Stomach smooth muscle (tissue), 2 donors: Measurements from ENCODE around the gene CNTNAP2.

ENCODE experiments used
- H3K27ac ChIP-seq: one replicate; pipeline ENCODE4 v1.7.0; 2013; ENCODE audit warnings: mild to moderate bottlenecking, low read length, inconsistent platforms
- H3K27me3 ChIP-seq, 2 donors: one replicate each; pipeline ENCODE4 v1.7.0; 2013; ENCODE audit warnings: low read length in 2 of 2; ENCODE audit not compliant: insufficient read depth in 2 of 2, control insufficient read depth in 1 of 2
- H3K36me3 ChIP-seq, 2 donors: one replicate each; pipeline ENCODE4 v1.7.0; 2013; ENCODE audit warnings: low read length in 2 of 2; ENCODE audit not compliant: control insufficient read depth in 2 of 2, insufficient read depth in 2 of 2
- H3K4me1 ChIP-seq: one replicate; pipeline ENCODE4 v1.7.0; 2013; ENCODE audit warnings: low read length; ENCODE audit not compliant: control insufficient read depth, insufficient read depth
- H3K4me3 ChIP-seq, 2 donors: one replicate each; pipeline ENCODE4 v1.7.0; 2013; ENCODE audit warnings: low read length in 2 of 2
- H3K9ac ChIP-seq, 2 donors: one replicate each; pipeline ENCODE4 v1.7.0; 2013; ENCODE audit warnings: low read length in 2 of 2, mild to moderate bottlenecking in 1 of 2
- H3K9me3 ChIP-seq, 2 donors: one replicate each; pipeline ENCODE4 v1.7.0; 2013; ENCODE audit warnings: low read length in 2 of 2; ENCODE audit not compliant: control insufficient read depth in 2 of 2
- donor health status: healthy.
- donor health status: Pancreatic carcinoma.

The CNTNAP2 gene

DNA sequence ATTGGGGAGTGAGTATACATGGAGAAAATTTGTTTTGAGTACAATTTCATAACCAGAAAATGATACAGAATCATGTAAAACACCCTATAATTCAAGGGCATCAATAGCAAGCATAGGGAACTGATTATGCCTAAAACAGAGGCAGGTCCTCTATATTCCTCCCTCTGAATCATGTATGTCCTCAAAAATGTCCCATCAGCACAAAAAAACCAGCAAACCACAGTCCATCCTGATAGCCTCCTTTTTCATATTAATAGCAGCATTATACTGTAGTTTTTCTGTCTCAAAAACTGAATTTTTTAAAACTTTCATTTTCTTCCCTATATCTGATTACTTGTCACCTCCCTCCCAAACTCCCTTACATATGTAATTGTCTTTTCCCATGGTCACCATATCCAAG is 1057.3 kb downstream of the CNTNAP2 start:
- no peaks in the 10 kb centered on the region for H3K4me1 ChIP-seq
- H3K9ac ChIP-seq, result no peak overlapping the region
- no peak overlapping the region for H3K4me3 ChIP-seq
- H3K27me3 ChIP-seq, result no peaks in the 10 kb centered on the region
- no peaks in the 10 kb centered on the region for H3K36me3 ChIP-seq
- H3K27ac ChIP-seq, result no peak overlapping the region
- H3K9me3 ChIP-seq, result no peaks in the 10 kb centered on the region

DNA sequence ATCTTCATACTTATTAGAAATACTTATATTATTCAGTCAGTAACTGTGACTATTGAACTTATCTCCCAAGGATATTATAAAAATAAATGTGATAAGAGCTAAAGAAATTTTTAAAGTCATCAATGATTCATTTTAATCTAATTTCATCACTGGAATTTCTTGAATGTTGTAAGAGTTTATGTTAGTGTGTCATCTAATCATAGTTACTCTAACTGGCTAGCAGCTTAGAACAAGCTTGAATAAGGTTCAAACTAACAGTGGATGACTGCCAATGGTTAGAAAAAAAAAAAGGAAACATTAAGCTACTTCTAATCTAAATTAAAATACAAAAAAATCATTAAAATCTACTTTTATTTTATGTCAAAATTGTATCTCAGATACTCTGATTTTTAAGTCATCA is 1066.3 kb downstream of the CNTNAP2 start:
- H3K4me3 ChIP-seq, result no peak overlapping the region
- no peaks in the 10 kb centered on the region for H3K27me3 ChIP-seq
- H3K9ac ChIP-seq, result no peak overlapping the region
- no peaks in the 10 kb centered on the region for H3K9me3 ChIP-seq
- no peak overlapping the region for H3K27ac ChIP-seq
- no peaks in the 10 kb centered on the region for H3K36me3 ChIP-seq
- no peaks in the 10 kb centered on the region for H3K4me1 ChIP-seq

DNA sequence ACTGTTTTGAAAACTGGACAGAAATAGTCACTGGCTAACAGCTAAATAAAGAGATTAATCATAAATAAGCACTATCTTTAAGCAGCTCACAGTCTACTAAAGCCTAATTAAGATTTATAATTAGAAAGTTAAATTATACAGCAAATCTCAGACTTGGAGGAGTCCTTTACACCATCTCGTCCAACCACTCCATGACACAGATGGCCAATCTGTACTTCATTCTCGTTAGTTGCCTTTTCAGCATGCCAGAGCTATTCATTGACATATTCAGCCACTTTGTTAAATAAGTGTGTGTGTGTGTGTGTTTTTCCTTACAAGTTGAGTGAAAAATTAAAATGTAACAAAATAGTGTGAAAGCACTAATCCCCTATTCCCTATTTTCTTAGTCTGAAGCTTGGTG is 1066.7 kb downstream of the CNTNAP2 start:
- Histone ChIP-seq H3K36me3 (no peaks in the 10 kb centered on the region), H3K27me3 (no peaks in the 10 kb centered on the region), H3K4me3 (no peak overlapping the region), H3K4me1 (no peaks in the 10 kb centered on the region), H3K9ac (no peak overlapping the region), H3K27ac (no peak overlapping the region), H3K9me3 (no peaks in the 10 kb centered on the region)

DNA sequence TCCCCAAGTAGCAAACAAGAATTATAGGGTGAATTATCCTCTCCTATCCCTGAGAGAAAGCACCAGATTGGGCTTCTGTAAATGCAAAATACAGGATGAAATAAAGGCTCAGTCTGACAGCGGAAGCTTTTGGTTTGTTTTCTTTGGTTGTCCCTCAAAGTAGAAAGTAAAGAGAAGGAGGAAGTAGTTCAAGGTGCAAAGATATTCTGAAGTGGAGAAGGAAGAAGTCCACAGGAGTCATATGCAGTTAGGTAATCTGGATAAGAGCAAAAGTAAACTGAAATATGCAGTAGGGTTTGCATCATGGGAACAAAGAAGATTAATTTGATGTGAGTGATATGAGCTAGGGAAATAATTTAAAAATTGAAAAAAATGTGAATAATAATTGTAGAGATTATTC is 1071.9 kb downstream of the CNTNAP2 start:
- Histone ChIP-seq H3K9ac (no peak overlapping the region), H3K36me3 (no peaks in the 10 kb centered on the region), H3K27ac (no peak overlapping the region), H3K27me3 (no peaks in the 10 kb centered on the region), H3K9me3 (no peaks in the 10 kb centered on the region), H3K4me1 (no peaks in the 10 kb centered on the region), H3K4me3 (no peak overlapping the region)

DNA sequence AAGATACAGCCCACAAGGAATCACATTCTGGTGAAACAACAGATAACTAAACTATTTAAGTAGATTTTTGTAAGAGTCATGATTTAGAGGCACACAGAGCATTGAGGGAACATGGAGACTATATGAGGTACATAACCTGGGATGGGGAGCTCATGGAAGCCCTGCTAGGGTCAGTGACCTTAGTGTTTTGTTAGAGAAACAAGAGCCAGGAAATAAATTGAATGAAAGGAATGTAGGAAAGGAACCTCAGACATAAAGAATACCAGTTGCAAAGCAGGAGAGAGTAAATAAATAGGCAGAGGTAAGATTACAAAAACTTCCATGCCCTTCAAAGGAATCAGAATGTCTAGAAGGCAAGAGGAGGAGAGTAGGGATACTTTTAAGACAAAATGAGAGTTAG is 1076.9 kb downstream of the CNTNAP2 start:
- Histone ChIP-seq H3K36me3 (no peaks in the 10 kb centered on the region), H3K27me3 (no peaks in the 10 kb centered on the region), H3K9ac (no peak overlapping the region), H3K27ac (no peak overlapping the region), H3K9me3 (no peaks in the 10 kb centered on the region), H3K4me1 (no peaks in the 10 kb centered on the region), H3K4me3 (no peak overlapping the region)

DNA sequence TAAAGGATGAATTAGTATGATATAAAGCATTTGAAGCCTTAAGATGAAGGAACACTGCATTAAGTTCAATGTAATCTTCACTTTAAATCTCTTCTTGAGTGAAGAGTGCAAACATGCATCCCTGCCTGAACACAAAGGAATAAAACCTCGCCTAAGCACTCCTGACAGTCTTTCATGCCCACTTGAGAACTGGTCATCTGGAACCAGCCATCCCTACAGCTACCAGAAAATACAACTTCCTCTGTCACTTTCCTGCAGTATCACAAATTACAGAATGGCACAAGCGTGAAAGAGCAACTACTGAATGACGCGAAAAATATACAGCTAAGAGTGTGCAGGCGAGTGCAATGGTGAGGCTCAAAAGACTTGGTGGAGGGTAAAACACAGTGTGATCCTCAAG is 1079.9 kb downstream of the CNTNAP2 start:
- H3K9me3 ChIP-seq, result no peaks in the 10 kb centered on the region
- H3K27ac ChIP-seq, result no peak overlapping the region
- no peaks in the 10 kb centered on the region for H3K4me1 ChIP-seq
- no peaks in the 10 kb centered on the region for H3K27me3 ChIP-seq
- no peak overlapping the region for H3K9ac ChIP-seq
- no peaks in the 10 kb centered on the region for H3K36me3 ChIP-seq
- H3K4me3 ChIP-seq, result no peak overlapping the region

DNA sequence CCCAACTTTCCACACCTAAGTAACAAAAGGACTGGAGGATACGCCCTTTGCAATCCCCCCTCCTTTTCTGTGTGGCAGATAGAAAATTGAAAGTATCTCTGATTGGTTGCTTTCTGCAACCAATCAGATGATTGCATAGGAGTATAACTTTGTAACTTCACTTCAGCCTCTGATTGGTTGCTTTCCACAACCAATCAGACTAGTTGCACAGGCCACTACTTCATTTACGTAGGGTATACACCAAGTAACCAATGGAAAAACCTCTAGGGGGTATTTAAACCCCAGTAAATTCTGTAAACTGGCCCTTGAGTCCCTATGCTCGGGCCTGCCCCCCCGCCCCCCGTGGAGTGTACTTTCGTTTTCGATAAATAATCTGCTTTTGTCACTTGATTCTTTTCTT is 1080.4 kb downstream of the CNTNAP2 start:
- H3K9ac ChIP-seq, result no peak overlapping the region
- no peak overlapping the region for H3K27ac ChIP-seq
- H3K4me1 ChIP-seq, result no peaks in the 10 kb centered on the region
- H3K27me3 ChIP-seq, result no peaks in the 10 kb centered on the region
- H3K36me3 ChIP-seq, result no peaks in the 10 kb centered on the region
- no peaks in the 10 kb centered on the region for H3K9me3 ChIP-seq
- H3K4me3 ChIP-seq, result no peak overlapping the region

DNA sequence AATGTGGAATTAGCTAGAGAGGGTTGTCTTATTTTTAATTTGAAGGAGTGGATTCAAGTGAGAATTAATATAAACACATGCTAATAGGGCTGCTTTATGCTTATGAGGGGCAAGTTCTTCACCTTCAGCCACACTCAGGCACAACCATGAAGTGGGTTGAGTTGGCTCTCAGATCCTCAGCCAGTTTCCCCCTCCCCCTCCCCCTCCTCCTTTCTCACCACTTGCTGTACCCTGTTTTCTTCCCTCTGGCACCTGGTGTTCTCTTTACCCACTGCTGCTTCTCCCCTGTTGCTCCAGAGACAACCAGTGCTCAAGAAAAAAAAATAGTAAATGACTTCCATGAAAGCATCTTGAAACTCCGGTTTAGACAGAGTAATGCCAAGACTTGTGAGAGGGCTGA is 1083.3 kb downstream of the CNTNAP2 start:
- Histone ChIP-seq H3K27me3 (no peaks in the 10 kb centered on the region), H3K27ac (no peak overlapping the region), H3K36me3 (no peaks in the 10 kb centered on the region), H3K9ac (no peak overlapping the region), H3K9me3 (no peaks in the 10 kb centered on the region), H3K4me1 (no peaks in the 10 kb centered on the region), H3K4me3 (no peak overlapping the region)

DNA sequence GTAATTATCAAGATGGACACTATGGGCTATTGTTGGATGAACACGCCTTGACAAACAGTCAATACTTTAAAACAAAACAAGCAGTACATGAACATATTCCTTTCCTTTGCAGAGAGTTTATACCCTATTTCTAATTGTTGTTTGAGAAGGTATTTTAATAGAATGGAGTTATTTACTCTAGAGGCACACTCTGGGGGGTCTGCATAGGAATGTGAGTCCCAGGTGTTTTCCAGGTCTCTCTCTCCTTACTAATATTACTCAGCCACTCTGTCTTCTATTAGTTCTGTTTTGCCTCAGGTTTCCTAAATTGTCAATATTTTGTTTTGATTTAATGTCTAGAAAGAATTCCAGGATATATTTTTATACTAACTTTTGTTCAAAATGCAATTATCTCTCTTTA is 1091.4 kb downstream of the CNTNAP2 start:
- no peaks in the 10 kb centered on the region for H3K36me3 ChIP-seq
- H3K4me1 ChIP-seq, result no peaks in the 10 kb centered on the region
- no peak overlapping the region for H3K27ac ChIP-seq
- no peak overlapping the region for H3K9ac ChIP-seq
- H3K27me3 ChIP-seq, result no peaks in the 10 kb centered on the region
- H3K9me3 ChIP-seq, result no peaks in the 10 kb centered on the region
- no peak overlapping the region for H3K4me3 ChIP-seq

DNA sequence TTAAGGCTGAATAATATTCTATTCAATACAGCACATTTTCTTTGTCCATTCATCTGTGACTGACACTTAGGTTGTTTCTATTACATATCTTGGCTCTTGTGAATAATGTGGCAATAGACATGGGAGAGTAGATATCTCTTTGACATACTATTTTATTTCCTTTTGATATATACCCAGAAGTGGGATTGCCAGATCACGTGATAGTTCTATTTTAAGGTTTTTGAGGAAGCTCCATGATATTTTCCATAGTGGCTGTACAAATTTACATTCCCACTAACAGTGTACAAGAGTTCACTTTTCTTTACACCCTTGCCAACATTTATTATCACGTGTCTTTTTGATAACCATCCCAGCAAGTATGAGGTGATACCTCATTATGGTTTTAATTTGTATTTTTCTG is 1114.7 kb downstream of the CNTNAP2 start:
- H3K9me3 ChIP-seq, result no peaks in the 10 kb centered on the region
- no peak overlapping the region for H3K9ac ChIP-seq
- H3K36me3 ChIP-seq, result no peaks in the 10 kb centered on the region
- no peaks in the 10 kb centered on the region for H3K4me1 ChIP-seq
- H3K27ac ChIP-seq, result no peak overlapping the region
- H3K4me3 ChIP-seq, result no peak overlapping the region
- H3K27me3 ChIP-seq, result no peaks in the 10 kb centered on the region

DNA sequence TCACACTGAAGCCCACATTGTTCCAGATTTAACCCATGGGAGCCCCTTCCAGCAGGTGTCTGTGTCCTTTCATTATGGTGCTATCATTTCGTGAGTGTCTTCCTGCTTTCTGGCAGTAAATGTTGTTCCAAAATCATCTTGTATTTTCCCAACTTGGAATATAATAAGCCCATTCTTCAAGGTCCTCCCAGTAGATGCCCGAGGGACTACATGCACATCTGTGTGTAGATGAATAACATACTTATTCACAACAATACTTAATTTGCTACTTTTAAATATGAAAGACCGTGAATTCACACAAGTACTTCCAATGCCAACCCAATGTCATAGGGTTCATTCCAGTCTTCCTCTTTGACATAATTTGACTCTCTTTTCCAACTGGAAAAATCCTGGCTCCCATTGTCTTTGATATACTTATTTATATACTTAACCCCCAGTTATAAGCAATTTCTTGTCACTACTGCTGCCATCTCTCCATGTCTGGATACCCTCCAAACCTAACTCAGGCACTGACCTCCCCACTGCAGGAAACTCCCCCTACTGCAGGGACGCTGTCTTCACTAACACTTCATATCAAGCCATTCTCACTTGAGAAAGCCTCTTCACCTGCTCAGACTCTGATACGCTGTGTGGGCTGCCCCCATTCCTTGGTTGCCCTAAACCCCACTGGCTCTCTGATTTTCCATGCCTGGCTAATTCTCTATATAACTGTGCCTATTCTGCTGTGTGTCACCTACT is 1119.2 kb downstream of the CNTNAP2 start:
- Histone ChIP-seq H3K27me3 (no peaks in the 10 kb centered on the region), H3K9me3 (no peaks in the 10 kb centered on the region), H3K4me1 (no peaks in the 10 kb centered on the region), H3K9ac (no peak overlapping the region), H3K4me3 (no peak overlapping the region), H3K27ac (no peak overlapping the region), H3K36me3 (no peaks in the 10 kb centered on the region)
